ENCODE data around the gene SLC12A3.

GRCh38 chr16:56910654-56911539, 45.9 kb downstream of the SLC12A3 start:
- TF ChIP-seq CTCF (IDR thresholded peaks at IDR 0.05) (no peak), POLR2A (IDR thresholded peaks at IDR 0.05) (no peak)
